ENCODE results near the gene CCSER1. TPM values are rescaled to one million over a fixed set of nuclear protein-coding genes. Genes with fewer than 3 reads are reported as not detected.
"Not testable (repeated sequence)": the region's sequence is repeated elsewhere in the genome, so short reads cannot be mapped to it uniquely, and the experiment has no call there.

CCSER1 gene
- total RNA-seq, 6 donors from 2014 or later = 4.4 to 26.1 (median 13.8) TPM

DNA sequence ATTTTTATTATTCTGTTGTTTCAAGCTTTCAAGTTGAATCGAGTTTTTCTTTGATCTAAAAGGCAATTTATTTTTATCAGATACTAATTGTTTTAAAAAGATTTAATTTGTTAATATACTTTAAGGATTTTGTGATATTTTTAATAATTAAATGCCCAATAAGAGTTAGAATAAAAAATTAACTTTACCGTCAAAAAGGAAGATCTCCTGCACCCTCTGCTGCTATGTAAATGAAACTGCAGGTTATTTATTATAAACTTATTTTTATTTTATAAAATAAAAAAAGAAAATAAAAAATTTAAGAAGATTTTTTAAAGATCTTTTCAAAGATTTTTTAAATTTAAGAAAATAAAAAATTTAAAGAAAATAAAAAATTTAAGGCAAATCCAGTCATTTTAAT, 166.1 kb downstream of the CCSER1 start:
- H3K4me1 ChIP-seq = no peaks in the 10 kb centered on the region
- DNase-seq (no peak), ATAC-seq (ENCODE audit: low FRiP score in 2 of 2) (no peak)
- no peaks in the 10 kb centered on the region for H3K27me3 ChIP-seq
- H3K27ac ChIP-seq = no peak overlapping the region
- WGBS, 2 donors = 38 to 45% methylated on average over 2 of the region's 2 CpGs
- no peaks in the 10 kb centered on the region for H3K36me3 ChIP-seq
- no peaks in the 10 kb centered on the region for H3K9me3 ChIP-seq
- TF ChIP-seq POLR2A (IDR thresholded peaks at IDR 0.05) = no peak
- TF ChIP-seq CTCF (IDR thresholded peaks at IDR 0.05) = peak in 2 of 6 experiments; percentile 22 to 26
- no peak for TF ChIP-seq EP300 (IDR thresholded peaks at IDR 0.05)
- TF ChIP-seq POLR2AphosphoS5 (IDR thresholded peaks at IDR 0.05) = no peak
- no peak overlapping the region for H3K4me3 ChIP-seq

DNA sequence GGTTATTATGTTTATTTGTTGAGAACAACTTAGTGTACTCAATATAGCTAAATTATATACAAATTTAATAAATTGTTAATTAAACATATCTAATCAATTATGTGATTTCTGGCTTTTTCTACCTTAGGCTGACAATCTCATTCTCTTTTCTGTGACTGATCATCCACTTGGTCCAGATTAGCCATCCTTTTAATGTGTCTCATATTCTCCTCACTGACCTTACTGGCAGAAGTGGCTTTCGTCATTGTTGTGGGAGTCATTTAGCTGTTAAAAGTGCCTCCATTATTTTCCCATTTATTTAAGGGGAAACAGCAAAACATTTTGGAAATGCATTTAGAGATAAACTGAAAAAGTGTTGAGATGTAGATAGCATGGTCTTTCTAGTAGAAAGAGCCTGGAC, 172.2 kb downstream of the CCSER1 start:
- WGBS, 2 donors = 97 to 100% methylated on average over 1 of the region's 1 CpG

GRCh38 chr4:90306810-90307209, 179.6 kb downstream of the CCSER1 start:
- no peaks in the 10 kb centered on the region for H3K9me3 ChIP-seq
- no peak for DNase-seq
- TF ChIP-seq POLR2AphosphoS5 (IDR thresholded peaks at IDR 0.05) = no peak
- no peak for TF ChIP-seq EP300 (IDR thresholded peaks at IDR 0.05)
- TF ChIP-seq CTCF (IDR thresholded peaks at IDR 0.05) = no peak
- no peak for TF ChIP-seq POLR2A (IDR thresholded peaks at IDR 0.05)
- no peak for ATAC-seq (ENCODE audit: low FRiP score in 2 of 2)
- no peak overlapping the region for H3K27ac ChIP-seq
- H3K36me3 ChIP-seq = no peaks in the 10 kb centered on the region
- no peaks in the 10 kb centered on the region for H3K27me3 ChIP-seq
- WGBS, 2 donors = 72 to 100% methylated on average over 1 of the region's 1 CpG
- no peaks in the 10 kb centered on the region for H3K4me1 ChIP-seq
- no peak overlapping the region for H3K4me3 ChIP-seq

More for the DNA sequence above, 172.2 kb downstream of the CCSER1 start:
- no peak for DNase-seq
- Histone ChIP-seq H3K27me3 (no peaks in the 10 kb centered on the region), H3K4me1 (no peaks in the 10 kb centered on the region), H3K27ac (no peak overlapping the region), H3K36me3 (no peaks in the 10 kb centered on the region), H3K9me3 (no peaks in the 10 kb centered on the region), H3K4me3 (no peak overlapping the region)
- no peak for TF ChIP-seq CTCF (IDR thresholded peaks at IDR 0.05)
- no peak for TF ChIP-seq POLR2A (IDR thresholded peaks at IDR 0.05)
- TF ChIP-seq POLR2AphosphoS5 (IDR thresholded peaks at IDR 0.05) = no peak
- TF ChIP-seq EP300 (IDR thresholded peaks at IDR 0.05) = no peak
- ATAC-seq (ENCODE audit: low FRiP score in 2 of 2) = no peak

- H3K36me3 ChIP-seq; H3K27me3 ChIP-seq; H3K9me3 ChIP-seq; H3K4me1 ChIP-seq; H3K4me3 ChIP-seq; DNase-seq; ATAC-seq (ENCODE audit: low FRiP score in 2 of 2); H3K27ac ChIP-seq: not testable (repeated sequence)
- 87 to 88% methylated on average over 6 of the region's 6 CpGs for WGBS, 2 donors
Measured at GRCh38 chr4:90317140-90317539, 189.9 kb downstream of the CCSER1 start.

DNA sequence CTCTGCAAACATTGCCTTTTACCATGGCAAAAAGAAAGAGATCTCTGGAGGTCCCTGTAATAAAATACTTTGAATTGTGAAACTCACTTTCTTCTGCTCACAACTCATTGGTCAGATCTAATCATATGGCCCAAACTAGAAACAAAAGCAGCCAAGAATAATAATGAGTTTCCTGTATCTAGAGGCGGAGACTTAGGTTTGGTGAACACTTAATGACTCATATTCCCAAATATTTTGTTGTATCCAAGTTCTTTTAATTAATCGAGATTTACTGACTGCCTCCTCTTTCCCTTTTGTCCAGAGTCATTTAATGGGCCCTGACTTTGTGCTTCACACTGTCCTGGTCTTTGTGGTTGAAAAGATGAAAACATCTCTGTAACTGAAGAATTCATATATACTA, 190.6 kb downstream of the CCSER1 start:
- no peaks in the 10 kb centered on the region for H3K36me3 ChIP-seq
- no peaks in the 10 kb centered on the region for H3K9me3 ChIP-seq
- ATAC-seq (ENCODE audit: low FRiP score in 2 of 2) (peak in 1 of 2 donors; percentile 44), DNase-seq (no peak)
- no peak overlapping the region for H3K4me3 ChIP-seq
- no peaks in the 10 kb centered on the region for H3K4me1 ChIP-seq
- no peaks in the 10 kb centered on the region for H3K27me3 ChIP-seq
- WGBS, 2 donors = 53 to 57% methylated on average over 2 of the region's 2 CpGs
- TF ChIP-seq POLR2A (IDR thresholded peaks at IDR 0.05) (no peak), POLR2AphosphoS5 (IDR thresholded peaks at IDR 0.05) (no peak), EP300 (IDR thresholded peaks at IDR 0.05) (no peak)
- no peak overlapping the region for H3K27ac ChIP-seq

GRCh38 chr4:90318193-90318592, 191.0 kb downstream of the CCSER1 start:
- H3K27me3 ChIP-seq = no peaks in the 10 kb centered on the region
- H3K4me3 ChIP-seq = no peak overlapping the region
- no peak for DNase-seq
- WGBS, 2 donors = 60 to 66% methylated on average over 2 of the region's 2 CpGs
- H3K27ac ChIP-seq = no peak overlapping the region
- H3K9me3 ChIP-seq = no peaks in the 10 kb centered on the region
- no peaks in the 10 kb centered on the region for H3K4me1 ChIP-seq
- no peak for TF ChIP-seq EP300 (IDR thresholded peaks at IDR 0.05)
- TF ChIP-seq POLR2A (IDR thresholded peaks at IDR 0.05) = no peak
- TF ChIP-seq POLR2AphosphoS5 (IDR thresholded peaks at IDR 0.05) = no peak
- TF ChIP-seq CTCF (IDR thresholded peaks at IDR 0.05) = no peak
- H3K36me3 ChIP-seq = no peaks in the 10 kb centered on the region
- no peak for ATAC-seq (ENCODE audit: low FRiP score in 2 of 2)

Measured in upper lobe of left lung (tissue), 6 donors.